Astrocyte of the cerebellum (primary cell): ENCODE measurements around the gene LRRTM4.

Experiments used
- DNase-seq: peaks from one replicate; pipeline ENCODE4 v3.0.0-alpha.2; 2011; ENCODE audit warnings: low read depth
- H3K4me3 ChIP-seq: 2 replicates; pipeline ENCODE4 v1.5.1; 2011; ENCODE audit warnings: mild to moderate bottlenecking, low read depth, low read length, moderate library complexity
- in situ Hi-C: cut with HindIII; loops from 2 replicates; pipeline ENCODE4 v1.10.0; 2017; ENCODE audit warnings: low sequenced_read_pairs
- TF ChIP-seq, protein P1 (sequence below): IDR thresholded peaks from 2 replicates; pipeline ENCODE4 v1.5.1; 2012; ENCODE audit warnings: low read length, low read depth, moderate library complexity, mild to moderate bottlenecking; ENCODE audit errors: missing control alignments

LRRTM4 gene

DNA sequence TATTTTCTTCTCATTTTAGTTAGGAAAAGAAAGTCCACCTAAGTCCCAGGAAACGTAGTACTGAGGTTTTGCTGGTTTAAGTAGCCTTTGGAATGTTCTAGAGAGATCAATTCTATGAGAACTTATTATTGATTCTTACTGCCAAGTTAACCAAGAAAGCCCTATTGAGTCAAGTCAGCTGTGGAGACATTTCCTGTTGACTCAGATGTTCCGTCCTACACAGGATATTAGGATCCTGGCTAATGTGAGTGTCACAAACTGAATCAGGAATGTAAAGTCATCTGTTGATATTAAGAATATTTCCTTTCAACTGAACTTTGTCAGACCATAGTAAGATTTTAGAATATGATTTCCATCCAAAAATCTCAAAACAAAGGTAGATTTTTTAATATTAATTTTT, 654.3 kb downstream of the LRRTM4 start:
- in situ Hi-C loops = no loop called here
- DNase-seq = peak; percentile 52
- TF ChIP-seq, protein P1, sequence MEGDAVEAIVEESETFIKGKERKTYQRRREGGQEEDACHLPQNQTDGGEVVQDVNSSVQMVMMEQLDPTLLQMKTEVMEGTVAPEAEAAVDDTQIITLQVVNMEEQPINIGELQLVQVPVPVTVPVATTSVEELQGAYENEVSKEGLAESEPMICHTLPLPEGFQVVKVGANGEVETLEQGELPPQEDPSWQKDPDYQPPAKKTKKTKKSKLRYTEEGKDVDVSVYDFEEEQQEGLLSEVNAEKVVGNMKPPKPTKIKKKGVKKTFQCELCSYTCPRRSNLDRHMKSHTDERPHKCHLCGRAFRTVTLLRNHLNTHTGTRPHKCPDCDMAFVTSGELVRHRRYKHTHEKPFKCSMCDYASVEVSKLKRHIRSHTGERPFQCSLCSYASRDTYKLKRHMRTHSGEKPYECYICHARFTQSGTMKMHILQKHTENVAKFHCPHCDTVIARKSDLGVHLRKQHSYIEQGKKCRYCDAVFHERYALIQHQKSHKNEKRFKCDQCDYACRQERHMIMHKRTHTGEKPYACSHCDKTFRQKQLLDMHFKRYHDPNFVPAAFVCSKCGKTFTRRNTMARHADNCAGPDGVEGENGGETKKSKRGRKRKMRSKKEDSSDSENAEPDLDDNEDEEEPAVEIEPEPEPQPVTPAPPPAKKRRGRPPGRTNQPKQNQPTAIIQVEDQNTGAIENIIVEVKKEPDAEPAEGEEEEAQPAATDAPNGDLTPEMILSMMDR = no peak
- no peak overlapping the region for H3K4me3 ChIP-seq

DNA sequence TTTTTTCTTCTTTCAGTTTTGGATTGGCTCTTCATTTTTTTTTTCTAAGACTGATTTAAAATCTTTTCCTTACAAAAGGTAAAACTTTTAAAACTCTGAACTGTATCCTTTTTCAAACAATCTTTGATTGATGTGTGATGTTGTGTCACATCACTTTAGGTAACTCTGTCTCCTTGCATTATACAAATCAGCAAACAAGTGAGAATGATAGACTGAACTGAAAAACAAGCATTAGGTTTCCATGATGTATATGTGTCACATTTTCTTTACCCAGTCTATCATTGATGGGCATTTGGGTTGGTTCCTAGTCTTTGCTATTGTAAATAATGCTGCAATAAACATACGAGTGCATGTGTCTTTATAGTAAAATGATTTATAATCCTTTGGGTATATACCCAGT, 655.7 kb downstream of the LRRTM4 start:
- TF ChIP-seq, protein P1 = no peak
- DNase-seq = no peak
- in situ Hi-C loops = no loop called here
- H3K4me3 ChIP-seq = no peak overlapping the region

DNA sequence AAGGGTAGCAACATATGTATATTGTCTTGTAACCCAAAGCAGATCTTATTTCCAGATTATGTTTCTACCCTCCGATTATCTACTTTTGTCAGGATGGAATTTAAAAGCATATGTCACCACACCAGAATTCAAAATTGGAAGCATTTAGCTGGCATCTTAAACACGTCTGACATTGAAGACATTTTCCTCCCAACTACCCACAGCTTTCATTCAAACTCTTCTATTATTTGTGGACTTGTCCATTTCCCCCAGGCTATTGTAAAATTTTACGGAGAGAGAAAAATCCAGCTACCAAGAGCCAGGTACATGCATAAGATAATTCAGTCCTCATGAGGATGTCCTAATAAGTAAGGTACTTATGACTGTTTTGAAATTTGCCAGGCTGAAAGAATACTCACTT, 659.3 kb downstream of the LRRTM4 start:
- H3K4me3 ChIP-seq = no peak overlapping the region
- in situ Hi-C loops = no loop called here
- no peak for DNase-seq
- TF ChIP-seq, protein P1 = no peak

DNA sequence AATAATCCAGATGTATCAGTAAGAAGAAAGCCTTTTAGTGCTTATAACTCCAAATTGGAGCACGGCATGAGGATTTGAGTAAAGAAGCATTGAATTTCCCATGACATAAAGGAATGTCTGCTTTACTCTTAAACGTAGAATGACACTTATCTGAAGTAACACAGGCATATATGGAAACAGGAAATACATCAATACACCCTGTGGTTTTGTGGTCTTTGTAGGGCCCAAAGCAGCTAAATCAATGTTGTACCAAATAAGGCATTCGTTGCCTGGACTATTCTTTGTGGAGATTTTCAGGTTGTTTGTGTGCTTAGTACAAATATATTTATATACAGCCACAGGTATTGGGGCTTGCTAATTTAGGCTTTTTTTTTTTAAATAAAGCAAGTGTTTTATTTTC, 660.5 kb downstream of the LRRTM4 start:
- peak; percentile 12 for DNase-seq
- in situ Hi-C loops = no loop called here
- TF ChIP-seq, protein P1 = no peak
- no peak overlapping the region for H3K4me3 ChIP-seq

DNA sequence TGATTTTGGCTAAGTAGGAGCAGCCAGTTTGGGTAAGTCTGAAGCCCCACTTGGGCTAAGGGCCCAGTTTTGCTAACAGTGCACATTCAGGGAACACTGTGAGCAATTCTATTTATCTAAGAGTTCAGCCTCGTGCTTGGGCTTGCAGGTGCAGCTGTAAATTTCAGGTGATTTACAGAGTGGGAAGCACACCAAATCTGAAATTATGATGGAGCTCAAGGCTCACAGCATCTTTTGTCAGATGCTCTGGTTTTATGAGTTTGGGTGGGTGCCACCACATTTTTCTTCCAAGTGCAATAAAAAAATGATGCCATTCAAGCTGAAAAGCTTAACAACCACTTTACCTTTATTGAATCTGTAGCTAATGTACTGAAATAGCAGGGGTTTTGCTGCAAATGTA, 671.2 kb downstream of the LRRTM4 start:
- TF ChIP-seq, protein P1 = no peak
- no peak for DNase-seq
- no peak overlapping the region for H3K4me3 ChIP-seq
- in situ Hi-C loops = no loop called here

DNA sequence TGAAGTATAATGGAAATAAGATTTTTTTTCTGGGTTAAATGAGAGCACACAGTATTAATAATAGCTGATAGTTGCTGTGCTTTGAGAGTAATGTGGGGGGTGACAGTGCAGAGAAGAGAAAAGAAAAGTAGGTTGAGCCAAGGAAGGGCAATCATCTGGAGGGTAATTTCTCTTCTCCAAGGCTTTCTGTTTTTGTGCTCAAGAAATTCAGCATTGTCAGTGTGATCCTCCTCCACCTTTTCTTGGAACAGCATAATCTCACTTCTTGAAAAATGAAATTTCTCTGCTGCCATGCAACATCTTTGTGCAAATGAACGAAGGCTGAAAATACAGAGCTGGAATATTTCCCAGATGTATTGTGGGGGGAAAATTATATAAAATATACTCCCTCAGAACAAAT, 673.1 kb downstream of the LRRTM4 start:
- no peak overlapping the region for H3K4me3 ChIP-seq
- DNase-seq = no peak
- TF ChIP-seq, protein P1 = no peak
- in situ Hi-C loops = no loop called here

DNA sequence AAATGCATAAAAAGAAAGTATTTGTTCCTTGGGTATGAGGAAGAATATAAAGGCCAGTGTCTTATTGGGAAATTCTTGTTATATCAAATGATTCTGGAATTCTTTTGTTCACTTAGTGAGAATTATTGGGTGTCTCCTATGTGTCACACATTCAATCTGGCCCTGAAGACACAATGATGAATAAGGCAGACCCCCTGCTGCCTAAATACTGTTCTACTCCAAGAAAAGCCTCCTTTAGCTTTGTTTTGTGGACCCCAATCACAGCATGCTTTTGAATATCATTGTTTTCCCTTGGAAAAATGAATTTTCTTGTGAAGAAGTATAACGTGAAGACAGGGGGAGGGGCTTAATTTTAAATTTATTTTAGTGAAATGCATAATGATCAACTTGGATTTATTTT, 682.4 kb downstream of the LRRTM4 start:
- no peak overlapping the region for H3K4me3 ChIP-seq
- in situ Hi-C loops = no loop called here
- TF ChIP-seq, protein P1 = no peak
- no peak for DNase-seq
